T47D (cell line): Measurements from ENCODE around the gene CARTPT.

Experiments
- DNase-seq, 2 experiments: peaks; one replicate each; pipeline versions ENCODE4 v3.0.0 to v3.0.0-alpha.2; 2011 to 2012; ENCODE audit warnings: low read depth in 1 of 2, low spot score in 1 of 2
- JUND ChIP-seq: IDR thresholded peaks from 2 replicates; pipeline ENCODE4 v1.6.1; 2012; ENCODE audit warnings: low read depth
- in situ Hi-C: cut with HindIII; loops from 2 replicates; pipeline ENCODE4 v1.10.0; 2016; ENCODE audit warnings: low sequenced_read_pairs, low pct_unique_long_range_greater_than_20kb

The CARTPT gene

GRCh38 chr5:71744009-71744790, 25.1 kb downstream of the CARTPT start:
- in situ Hi-C loops: no loop called here
- no peak for TF ChIP-seq JUND
- no peak for DNase-seq

DNA sequence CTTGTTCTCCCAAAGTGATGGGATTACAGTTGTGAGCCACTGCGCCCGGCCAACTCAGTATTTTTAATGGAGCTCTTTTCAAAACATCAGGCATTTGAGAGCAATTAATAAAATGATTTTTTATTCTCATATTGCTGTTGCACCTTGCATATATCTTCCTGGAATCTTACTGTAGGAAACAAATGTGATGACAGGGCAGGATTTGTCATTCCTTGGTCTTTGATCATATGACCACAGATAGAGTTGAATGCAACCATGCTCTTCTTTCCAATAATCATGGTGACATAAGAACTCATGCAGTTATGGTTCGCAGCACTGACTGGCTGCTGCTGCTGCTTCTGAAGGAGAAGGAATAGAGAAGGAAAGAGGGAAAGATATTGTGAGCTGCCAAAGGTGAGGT, 28.1 kb downstream of the CARTPT start:
- DNase-seq: no peak
- TF ChIP-seq JUND: no peak
- in situ Hi-C loops: no loop called here

DNA sequence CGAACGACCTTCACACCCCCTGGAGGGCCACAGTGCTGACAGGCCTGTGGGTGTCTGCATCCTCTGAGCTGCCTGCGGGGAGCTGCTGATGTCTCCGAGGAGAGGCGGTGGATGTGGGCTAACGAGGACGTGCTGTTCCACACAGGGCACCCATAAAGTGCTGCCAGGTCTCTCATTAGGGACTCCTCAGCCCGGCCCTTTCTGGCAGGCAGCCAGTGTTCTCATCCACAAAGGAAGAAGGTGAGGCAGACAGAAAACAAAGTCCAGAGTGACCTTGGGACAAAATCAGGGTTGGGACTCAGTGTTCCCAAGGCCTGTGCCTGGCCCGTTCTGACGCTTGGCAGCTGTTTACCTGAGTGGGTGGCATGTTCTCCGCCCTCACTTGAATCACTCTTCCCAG, 29.3 kb downstream of the CARTPT start:
- in situ Hi-C loops: no loop called here

GRCh38 chr5:71751422-71751821, 32.3 kb downstream of the CARTPT start:
- in situ Hi-C loops: no loop called here
- no peak for TF ChIP-seq JUND
- DNase-seq: no peak

More for the DNA sequence above, 29.3 kb downstream of the CARTPT start:
- DNase-seq: peak in 1 of 2 experiments; percentile 64
- no peak for TF ChIP-seq JUND

GRCh38 chr5:71752441-71753190, 33.5 kb downstream of the CARTPT start:
- TF ChIP-seq JUND: peak; percentile 20; the same call in 1 of the 2 replicates
- peak in 1 of 2 experiments; percentile 16 for DNase-seq
- in situ Hi-C loops: no loop called here

DNA sequence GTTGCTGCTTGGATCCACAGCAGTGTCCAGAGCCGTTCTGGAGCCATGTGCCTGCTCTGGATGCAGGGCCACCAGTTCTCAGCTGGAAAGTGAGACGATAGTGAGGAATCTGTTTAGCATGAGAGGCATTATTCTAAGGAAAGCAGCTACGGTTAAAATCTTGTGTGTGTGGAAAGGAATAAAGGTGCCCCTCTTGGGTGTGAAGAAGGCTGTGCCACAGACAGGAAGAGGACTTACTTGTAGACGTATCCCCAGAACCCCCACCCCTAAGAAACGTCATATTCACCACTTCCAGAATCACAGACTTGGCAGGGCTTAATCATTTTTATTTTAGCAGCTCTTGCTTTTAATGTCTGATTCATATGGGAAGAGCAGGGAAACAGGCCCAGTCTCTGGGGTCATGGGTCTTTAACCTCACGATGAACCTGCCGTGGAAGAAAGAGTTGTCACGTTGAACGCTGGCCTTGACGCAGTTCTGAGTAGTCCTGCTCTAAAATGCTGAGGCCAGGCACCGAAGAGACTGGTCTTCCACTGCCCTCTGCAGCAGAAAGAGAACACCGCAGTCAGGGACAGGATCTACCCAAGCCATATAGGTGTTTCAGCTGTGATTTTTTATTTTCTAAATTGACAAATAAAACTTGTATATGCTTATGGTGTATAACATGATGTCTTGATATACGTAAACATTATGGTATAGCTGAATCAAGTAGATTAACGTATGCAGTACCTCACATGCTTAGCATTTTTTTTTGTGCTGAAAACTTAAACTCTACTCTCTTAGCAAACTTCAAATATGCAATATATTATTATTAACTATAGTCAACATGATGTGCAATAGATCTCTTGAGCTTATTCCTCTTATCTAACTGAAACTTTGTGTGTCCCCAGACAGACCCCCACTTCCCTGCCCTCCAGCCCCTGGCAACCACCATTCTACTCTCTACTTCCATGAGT, 38.8 kb downstream of the CARTPT start:
- TF ChIP-seq JUND: no peak
- in situ Hi-C loops: no loop called here
- peak in 1 of 2 experiments; percentile 86 for DNase-seq

- no peak for TF ChIP-seq JUND
- in situ Hi-C loops: no loop called here
- DNase-seq: no peak
Observed at GRCh38 chr5:71762826-71763225, 43.8 kb downstream of the CARTPT start.

DNA sequence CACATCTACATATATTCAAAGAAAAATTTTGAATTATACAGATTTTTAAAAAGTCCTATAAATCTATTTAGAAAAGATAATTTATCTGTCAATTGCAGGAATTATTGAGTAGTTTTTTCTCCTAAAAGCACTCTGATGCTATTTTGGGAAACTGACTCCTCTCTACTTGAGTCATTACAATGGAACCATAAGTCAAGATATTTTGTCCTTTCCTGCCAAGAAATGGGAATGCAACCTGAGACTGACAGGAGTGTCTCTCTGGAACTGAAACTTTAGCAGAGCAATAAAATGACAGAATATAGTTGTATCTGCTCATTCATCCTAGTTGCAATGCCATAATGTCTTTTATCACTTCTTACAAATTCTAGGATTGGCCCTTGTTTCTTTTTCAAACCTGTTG, 48.6 kb downstream of the CARTPT start:
- no peak for TF ChIP-seq JUND
- in situ Hi-C loops: no loop called here
- no peak for DNase-seq

GRCh38 chr5:71769287-71769686, 50.2 kb downstream of the CARTPT start:
- TF ChIP-seq JUND: no peak
- in situ Hi-C loops: no loop called here
- DNase-seq: no peak

GRCh38 chr5:71770381-71770780, 51.3 kb downstream of the CARTPT start:
- in situ Hi-C loops: no loop called here
- no peak for TF ChIP-seq JUND
- DNase-seq: no peak
